ENCODE results near the gene SMYD3.

SMYD3 gene

GRCh38 chr1:245929224-245929623 is 577.9 kb downstream of the SMYD3 start:
- no peak overlapping the region for H3K4me3 ChIP-seq (ENCODE audit: low read depth, low read length)
- TF ChIP-seq CTCF (IDR thresholded peaks at IDR 0.05; ENCODE audit: borderline replicate concordance, insufficient read depth, low read depth, low read length) = no peak

GRCh38 chr1:245926888-245927287 is 580.2 kb downstream of the SMYD3 start:
- TF ChIP-seq CTCF (IDR thresholded peaks at IDR 0.05; ENCODE audit: borderline replicate concordance, insufficient read depth, low read depth, low read length) = no peak
- H3K4me3 ChIP-seq (ENCODE audit: low read depth, low read length) = no peak overlapping the region

- H3K4me3 ChIP-seq (ENCODE audit: low read depth, low read length) = no peak overlapping the region
- no peak for TF ChIP-seq CTCF (IDR thresholded peaks at IDR 0.05; ENCODE audit: borderline replicate concordance, insufficient read depth, low read depth, low read length)
These were observed 583.9 kb downstream of the SMYD3 start for GRCh38 chr1:245923215-245923614.

GRCh38 chr1:245921417-245921816 is 585.7 kb downstream of the SMYD3 start:
- TF ChIP-seq CTCF (IDR thresholded peaks at IDR 0.05; ENCODE audit: borderline replicate concordance, insufficient read depth, low read depth, low read length) = no peak

GRCh38 chr1:245917403-245917802 is 589.7 kb downstream of the SMYD3 start:
- TF ChIP-seq CTCF (IDR thresholded peaks at IDR 0.05; ENCODE audit: borderline replicate concordance, insufficient read depth, low read depth, low read length) = no peak
- H3K4me3 ChIP-seq (ENCODE audit: low read depth, low read length) = no peak overlapping the region

More at GRCh38 chr1:245921417-245921816, 585.7 kb downstream of the SMYD3 start:
- no peak overlapping the region for H3K4me3 ChIP-seq (ENCODE audit: low read depth, low read length)

GRCh38 chr1:245915841-245916240 is 591.2 kb downstream of the SMYD3 start:
- no peak overlapping the region for H3K4me3 ChIP-seq (ENCODE audit: low read depth, low read length)
- no peak for TF ChIP-seq CTCF (IDR thresholded peaks at IDR 0.05; ENCODE audit: borderline replicate concordance, insufficient read depth, low read depth, low read length)

- no peak for TF ChIP-seq CTCF (IDR thresholded peaks at IDR 0.05; ENCODE audit: borderline replicate concordance, insufficient read depth, low read depth, low read length)
- no peak overlapping the region for H3K4me3 ChIP-seq (ENCODE audit: low read depth, low read length)
These were observed 591.7 kb downstream of the SMYD3 start for GRCh38 chr1:245915406-245915805.
